Heart right ventricle (tissue), 16 donors: ENCODE results near the gene PRRT4. TPM values are rescaled to one million over a fixed set of nuclear protein-coding genes. Genes with fewer than 3 reads are reported as not detected.

Experiments
- ATAC-seq, 8 donors: fragments of 200-7000 bp; cut with Tn5 transposase; one replicate each; pipeline ENCODE4 v1.9.1; 2020; ENCODE audit warnings: mild to moderate bottlenecking in 8 of 8, moderate library complexity in 8 of 8, moderate number of reproducible peaks in 1 of 8
- DNase-seq, 2 donors: peaks; one replicate each; pipeline ENCODE4 v3.0.0-alpha.2; 2020
- H3K27ac ChIP-seq, 10 donors: fragments of 200-600 bp; sonication (generic) in 2 of 10; one replicate each; pipeline versions ENCODE4 v1.5.0 to v1.8.0; 2020 to 2022; ENCODE audit warnings: mild to moderate bottlenecking in 3 of 10
- H3K27me3 ChIP-seq, 7 donors: fragments of 200-600 bp; one replicate each; pipeline ENCODE4 v1.8.0; 2021 to 2022; ENCODE audit warnings: mild to moderate bottlenecking in 2 of 7
- H3K36me3 ChIP-seq, 9 donors: fragments of 200-600 bp; sonication (generic) in 1 of 9; one replicate each; pipeline versions ENCODE4 v1.5.0 to v1.8.0; 2020 to 2022; ENCODE audit warnings: mild to moderate bottlenecking in 2 of 9
- H3K4me1 ChIP-seq, 9 donors: fragments of 200-600 bp; sonication (generic) in 1 of 9; one replicate each; pipeline versions ENCODE4 v1.5.0 to v1.8.0; 2020 to 2022; ENCODE audit warnings: mild to moderate bottlenecking in 4 of 9
- H3K4me3 ChIP-seq, 10 donors: fragments of 200-600 bp; sonication (generic) in 2 of 10; one replicate each; pipeline versions ENCODE4 v1.5.0 to v1.8.0; 2020 to 2022; ENCODE audit warnings: mild to moderate bottlenecking in 7 of 10, moderate library complexity in 2 of 10
- H3K9me3 ChIP-seq, 11 donors: fragments of 200-600 bp in 10 of 11; sonication (generic) in 2 of 11; one replicate each; pipeline versions ENCODE4 v1.5.0 to v1.8.0; 2013 to 2022; ENCODE audit warnings: mild to moderate bottlenecking in 2 of 11, control low read depth in 1 of 11, moderate library complexity in 1 of 11
- WGBS, 2 donors: extraction: QIAGEN DNeasy Blood & Tissue Kit; methylation state at CpG; one replicate each; pipeline ENCODE4 v1.1.7; 2013; ENCODE audit warnings: inconsistent platforms in 1 of 2; 5-methylcytosine and 5-hydroxymethylcytosine counted together
- intact Hi-C, 10 donors: fragments of 100-400 bp; cut with DNase I; formaldehyde crosslinking; loops; one replicate each; pipeline versions ENCODE4 v1.11.1 to v1.14.2; 2022
- polyA plus RNA-seq, 2 donors: library from polyadenylated mRNA; stranded (reverse); fragments of 200-250 nt; gene quantifications; one replicate each; pipeline ENCODE4 v1.2.3, GENCODE V29; 2013
- total RNA-seq, 10 donors: library from RNA; stranded (reverse); fragmentation: NEBNext Ultra II Directional in 3 of 10; extraction: Animal tissue kit (Norgen Biotek cat#: 25700) in 3 of 10; gene quantifications; one replicate each; pipeline versions ENCODE4 v1.2.1 to v1.2.4, GENCODE V29; 2021 to 2023
- TF ChIP-seq, protein P1 (sequence below), 9 donors: fragments of 200-600 bp; sonication (generic) in 2 of 9; IDR thresholded peaks; one replicate each; pipeline versions ENCODE4 v1.5.0 to v1.8.0; 2021 to 2022; ENCODE audit warnings: antibody characterized with exemption in 9 of 9, mild to moderate bottlenecking in 5 of 9, moderate library complexity in 1 of 9
- donor health status: Arrhythmogenic right ventricular cardiomyopathy.
- donor health status: ischemic (EF 13 %, LVEDD 7.1; RV severe dilation, severe dysfunction).
- donor health status: healthy with polysubstance abuse.
- donor health status: DM: no; HTN: yes; CAD: no.
- donor health status: DM: no; HTN: no; CAD: no.
- donor health status: ischemic (EF 25% LVEDD 6.9; RV normal size, moderate dysfunction).
- donor health status: ischemic (EF 25% LVEDD 5.7; RV mildly dilated, moderate dysfunction).
- donor health status: healthy.
- donor health status: DM: yes; HTN: yes; CAD: no.
- donor health status: Ischemic cardiomyopathy.
- donor health status: ischemic (EF 35%, LVEDD 5.7; RV mildly dilated, moderate dysfunction).
- donor health status: nonischemic (EF 11% LVEDD 7.7; RV severe dilation, severe dysfunction).
- donor health status: DM: yes; HTN: yes; CAD: no.
- donor health status: PGD.
- donor health status: ischemic (EF 29% LVEDD 5.4; RV normal size, mild dysfunction).
- donor health status: nonischemic (EF 23%, LVEDD 6.1; RV moderate dilation, normal function).

PRRT4 gene
- total and polyA plus RNA-seq, 12 donors = 0.67 to 3.1 (median 2.0) TPM

DNA sequence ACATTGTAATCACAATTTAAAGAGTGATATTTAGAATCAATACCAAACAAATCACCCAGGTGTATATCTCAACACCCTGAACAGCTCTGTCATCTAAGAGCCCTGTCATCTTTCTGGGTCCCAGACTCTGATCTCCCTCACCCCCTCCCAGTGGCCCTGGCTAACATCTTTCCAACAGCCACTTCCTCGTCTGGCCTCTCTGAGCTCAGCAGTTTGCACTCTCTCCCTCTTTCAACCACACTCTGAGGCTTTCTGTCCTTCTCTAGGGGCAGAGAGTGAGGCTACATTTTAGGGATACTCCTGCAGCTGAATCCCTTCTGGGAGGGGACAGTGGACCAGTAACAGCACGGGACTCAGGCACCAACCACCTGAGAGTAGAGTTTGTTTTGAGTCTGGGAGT lies 17.1 kb upstream of the PRRT4 start:
- no peak overlapping the region for H3K4me3 ChIP-seq
- ATAC-seq (no peak), DNase-seq (no peak)
- 38 to 43% methylated on average over 2 of the region's 2 CpGs for WGBS, 2 donors
- TF ChIP-seq, protein P1, sequence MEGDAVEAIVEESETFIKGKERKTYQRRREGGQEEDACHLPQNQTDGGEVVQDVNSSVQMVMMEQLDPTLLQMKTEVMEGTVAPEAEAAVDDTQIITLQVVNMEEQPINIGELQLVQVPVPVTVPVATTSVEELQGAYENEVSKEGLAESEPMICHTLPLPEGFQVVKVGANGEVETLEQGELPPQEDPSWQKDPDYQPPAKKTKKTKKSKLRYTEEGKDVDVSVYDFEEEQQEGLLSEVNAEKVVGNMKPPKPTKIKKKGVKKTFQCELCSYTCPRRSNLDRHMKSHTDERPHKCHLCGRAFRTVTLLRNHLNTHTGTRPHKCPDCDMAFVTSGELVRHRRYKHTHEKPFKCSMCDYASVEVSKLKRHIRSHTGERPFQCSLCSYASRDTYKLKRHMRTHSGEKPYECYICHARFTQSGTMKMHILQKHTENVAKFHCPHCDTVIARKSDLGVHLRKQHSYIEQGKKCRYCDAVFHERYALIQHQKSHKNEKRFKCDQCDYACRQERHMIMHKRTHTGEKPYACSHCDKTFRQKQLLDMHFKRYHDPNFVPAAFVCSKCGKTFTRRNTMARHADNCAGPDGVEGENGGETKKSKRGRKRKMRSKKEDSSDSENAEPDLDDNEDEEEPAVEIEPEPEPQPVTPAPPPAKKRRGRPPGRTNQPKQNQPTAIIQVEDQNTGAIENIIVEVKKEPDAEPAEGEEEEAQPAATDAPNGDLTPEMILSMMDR (IDR thresholded peaks at IDR 0.05) = no peak
- no peaks in the 10 kb centered on the region for H3K9me3 ChIP-seq
- H3K4me1 ChIP-seq = peaks cover 0 to 6% (median 0%) of the 10 kb centered on the region in 9 donors
- no peaks in the 10 kb centered on the region for H3K27me3 ChIP-seq
- intact Hi-C loops = no loop called here
- no peak overlapping the region for H3K27ac ChIP-seq
- no peaks in the 10 kb centered on the region for H3K36me3 ChIP-seq

DNA sequence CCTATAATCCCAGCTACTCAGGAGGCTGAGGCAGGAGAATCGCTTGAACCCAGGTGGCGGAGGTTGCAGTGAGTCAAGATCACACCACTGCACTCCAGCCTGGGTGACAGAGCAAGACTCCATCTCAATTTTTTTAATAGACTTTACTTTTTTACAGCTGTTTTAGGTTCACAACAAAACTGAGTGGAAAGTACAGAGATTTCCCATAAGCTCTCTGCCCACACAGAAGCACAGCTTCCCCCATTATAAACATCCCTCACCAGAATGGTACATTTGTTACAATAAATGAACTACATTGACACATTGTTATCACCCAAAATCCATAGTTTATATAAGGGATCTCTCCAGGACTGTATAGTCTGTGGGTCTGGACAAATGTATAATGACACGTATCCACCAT lies 14.6 kb upstream of the PRRT4 start:
- TF ChIP-seq, protein P1 (IDR thresholded peaks at IDR 0.05) = no peak
- Histone ChIP-seq H3K4me3 (no peak overlapping the region), H3K36me3 (no peaks in the 10 kb centered on the region), H3K4me1 (peaks cover 0 to 2% (median 0%) of the 10 kb centered on the region in 9 donors), H3K27ac (no peak overlapping the region), H3K9me3 (no peaks in the 10 kb centered on the region), H3K27me3 (no peaks in the 10 kb centered on the region)
- WGBS, 2 donors = 98 to 100% methylated on average over 3 of the region's 3 CpGs
- intact Hi-C loops = no loop called here
- ATAC-seq = no peak
- no peak for DNase-seq

DNA sequence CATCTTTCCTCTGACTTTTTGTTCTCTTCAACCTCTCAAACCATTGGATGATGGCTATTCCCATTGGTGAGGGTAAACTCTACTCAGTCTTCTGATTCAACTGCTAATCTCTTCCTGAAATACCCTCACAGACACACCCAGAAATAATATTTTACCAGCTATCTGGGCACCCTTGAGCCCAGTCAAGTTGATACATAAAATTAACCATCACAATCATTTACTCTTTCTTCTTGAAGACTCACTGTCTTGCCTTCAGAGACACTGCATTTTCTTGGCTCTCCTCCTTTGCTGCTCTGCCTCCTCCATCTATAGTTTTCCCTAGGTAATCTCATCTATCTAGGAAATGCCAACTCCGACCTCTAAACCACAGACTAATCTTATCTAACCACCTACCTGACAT lies 12.6 kb upstream of the PRRT4 start:
- ATAC-seq (no peak), DNase-seq (no peak)
- Histone ChIP-seq H3K4me3 (no peak overlapping the region), H3K36me3 (no peaks in the 10 kb centered on the region), H3K4me1 (no peaks in the 10 kb centered on the region), H3K27ac (no peak overlapping the region), H3K27me3 (no peaks in the 10 kb centered on the region), H3K9me3 (no peaks in the 10 kb centered on the region)
- TF ChIP-seq, protein P1 (IDR thresholded peaks at IDR 0.05) = no peak
- intact Hi-C loops = no loop called here
- 50 to 59% methylated on average over 1 of the region's 1 CpG for WGBS, 2 donors

DNA sequence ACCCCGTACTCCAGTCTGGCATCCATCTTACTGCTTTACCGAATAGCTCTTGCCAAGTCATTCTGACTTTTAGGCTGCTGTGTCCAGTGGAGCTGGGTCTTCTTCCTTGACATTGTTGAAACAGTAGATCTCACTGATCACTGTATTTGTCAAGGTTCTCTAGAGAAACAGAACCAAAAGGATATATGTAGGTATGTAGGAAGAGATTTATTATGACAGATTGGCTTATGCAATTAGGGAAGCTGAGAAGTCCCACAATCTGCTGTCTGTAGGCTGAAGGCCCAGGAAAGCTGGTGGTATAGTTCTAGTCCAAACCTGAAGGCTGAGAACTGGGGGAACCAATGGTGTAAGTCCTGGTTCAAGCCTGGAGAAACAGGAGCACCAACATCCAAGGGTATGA lies 12.1 kb upstream of the PRRT4 start:
- no peaks in the 10 kb centered on the region for H3K9me3 ChIP-seq
- DNase-seq = no peak
- no peak overlapping the region for H3K27ac ChIP-seq
- no peak for ATAC-seq
- no peaks in the 10 kb centered on the region for H3K27me3 ChIP-seq
- TF ChIP-seq, protein P1 (IDR thresholded peaks at IDR 0.05) = no peak
- no peaks in the 10 kb centered on the region for H3K4me1 ChIP-seq
- H3K4me3 ChIP-seq = no peak overlapping the region
- no peaks in the 10 kb centered on the region for H3K36me3 ChIP-seq
- intact Hi-C loops = no loop called here
- WGBS, 2 donors = 59 to 68% methylated on average over 2 of the region's 2 CpGs
